Trophoblast cell (in vitro differentiated cells and primary cell): ENCODE data around the gene HAUS7. TPM values are rescaled to one million over a fixed set of nuclear protein-coding genes. Genes with fewer than 3 reads are reported as not detected.

Source experiments
- DNase-seq, 2 donors: peaks; one replicate each; pipeline ENCODE4 v3.0.0-alpha.2; 2016
- H2AFZ ChIP-seq: 2 replicates; pipeline ENCODE4 v1.6.1; 2013; ENCODE audit warnings: low read length, moderate library complexity, mild to moderate bottlenecking; ENCODE audit not compliant: insufficient read depth, poor library complexity
- H2AK5ac ChIP-seq: 2 replicates; pipeline ENCODE4 v1.6.1; 2013; ENCODE audit warnings: mild to moderate bottlenecking, low read length
- H2BK120ac ChIP-seq: 2 replicates; pipeline ENCODE4 v1.6.1; 2013; ENCODE audit warnings: low read length, mild to moderate bottlenecking, moderate library complexity; ENCODE audit not compliant: insufficient read depth, poor library complexity
- H2BK12ac ChIP-seq: 2 replicates; pipeline ENCODE4 v1.6.1; 2013; ENCODE audit warnings: mild to moderate bottlenecking, low read length, moderate library complexity
- H2BK5ac ChIP-seq: 2 replicates; pipeline ENCODE4 v1.6.1; 2013; ENCODE audit warnings: low read length, low read depth, moderate library complexity, mild to moderate bottlenecking; ENCODE audit not compliant: poor library complexity
- H3K14ac ChIP-seq: 2 replicates; pipeline ENCODE4 v1.6.1; 2013; ENCODE audit warnings: mild to moderate bottlenecking, low read length
- H3K18ac ChIP-seq: 2 replicates; pipeline ENCODE4 v1.6.1; 2013; ENCODE audit warnings: mild to moderate bottlenecking, low read length
- H3K23ac ChIP-seq: 2 replicates; pipeline ENCODE4 v1.6.1; 2013; ENCODE audit warnings: low read length
- H3K27ac ChIP-seq: 2 replicates; pipeline ENCODE4 v1.5.1; 2013; ENCODE audit warnings: low read depth, mild to moderate bottlenecking, inconsistent platforms, low read length, moderate library complexity
- H3K27me3 ChIP-seq: 2 replicates; pipeline ENCODE4 v1.6.1; 2013; ENCODE audit warnings: inconsistent platforms, mild to moderate bottlenecking, low read length, moderate library complexity; ENCODE audit not compliant: insufficient read depth
- H3K36me3 ChIP-seq, 2 experiments: 1 replicate in 1 of 2; 2 replicates in 1 of 2; pipeline ENCODE4 v1.6.1; 2013; ENCODE audit warnings: low read length in 2 of 2, mild to moderate bottlenecking in 2 of 2, moderate library complexity in 1 of 2; ENCODE audit not compliant: insufficient read depth in 2 of 2, control insufficient read depth in 1 of 2
- H3K4ac ChIP-seq: 2 replicates; pipeline ENCODE4 v1.6.1; 2013; ENCODE audit warnings: low read depth, mild to moderate bottlenecking, low read length, moderate library complexity
- H3K4me1 ChIP-seq, 2 experiments: 1 replicate in 1 of 2; 2 replicates in 1 of 2; pipeline ENCODE4 v1.6.1; 2013; ENCODE audit warnings: low read length in 2 of 2, mild to moderate bottlenecking in 2 of 2, moderate library complexity in 1 of 2; ENCODE audit not compliant: insufficient read depth in 2 of 2, control insufficient read depth in 1 of 2
- H3K4me2 ChIP-seq: 2 replicates; pipeline ENCODE4 v1.6.1; 2013; ENCODE audit warnings: inconsistent platforms, mild to moderate bottlenecking, low read length, moderate library complexity
- H3K4me3 ChIP-seq: 2 replicates; pipeline ENCODE4 v1.5.1; 2013; ENCODE audit warnings: mild to moderate bottlenecking, low read depth, low read length, inconsistent platforms
- H3K79me1 ChIP-seq: one replicate; pipeline ENCODE4 v1.6.1; 2013; ENCODE audit warnings: low read length
- H3K79me2 ChIP-seq: 2 replicates; pipeline ENCODE4 v1.6.1; 2013; ENCODE audit warnings: low read length, mild to moderate bottlenecking; ENCODE audit not compliant: control insufficient read depth, insufficient read depth, poor library complexity
- H3K9ac ChIP-seq: 2 replicates; pipeline ENCODE4 v1.6.1; 2013; ENCODE audit warnings: mild to moderate bottlenecking, low read length
- H3K9me3 ChIP-seq: 2 replicates; pipeline ENCODE4 v1.6.1; 2013; ENCODE audit warnings: low read depth, mild to moderate bottlenecking, control low read depth, inconsistent platforms, low read length; ENCODE audit not compliant: insufficient read depth
- H4K12ac ChIP-seq: 2 replicates; pipeline ENCODE4 v1.6.1; 2013; ENCODE audit warnings: low read depth, mild to moderate bottlenecking, low read length, moderate library complexity
- H4K8ac ChIP-seq: 2 replicates; pipeline ENCODE4 v1.6.1; 2013; ENCODE audit warnings: low read depth, mild to moderate bottlenecking, low read length, moderate library complexity
- H4K91ac ChIP-seq: one replicate; pipeline ENCODE4 v1.6.1; 2013; ENCODE audit warnings: low read depth, mild to moderate bottlenecking, low read length, moderate library complexity
- WGBS: extraction: QIAGEN DNeasy Blood & Tissue Kit; methylation state at CpG from one replicate; pipeline ENCODE4 v1.1.7; 2013; ENCODE audit warnings: missing lambda C conversion rate; ENCODE audit not compliant: insufficient read length, insufficient coverage; ENCODE audit errors: extremely low coverage; 5-methylcytosine and 5-hydroxymethylcytosine counted together
- polyA plus RNA-seq: library from polyadenylated mRNA; stranded (reverse); fragments of 200-250 nt; gene quantifications from 2 replicates; pipeline ENCODE4 v1.2.3, GENCODE V29; 2013

The HAUS7 gene
- polyA plus RNA-seq: 20.9 and 21.1 TPM in 2 replicates

DNA sequence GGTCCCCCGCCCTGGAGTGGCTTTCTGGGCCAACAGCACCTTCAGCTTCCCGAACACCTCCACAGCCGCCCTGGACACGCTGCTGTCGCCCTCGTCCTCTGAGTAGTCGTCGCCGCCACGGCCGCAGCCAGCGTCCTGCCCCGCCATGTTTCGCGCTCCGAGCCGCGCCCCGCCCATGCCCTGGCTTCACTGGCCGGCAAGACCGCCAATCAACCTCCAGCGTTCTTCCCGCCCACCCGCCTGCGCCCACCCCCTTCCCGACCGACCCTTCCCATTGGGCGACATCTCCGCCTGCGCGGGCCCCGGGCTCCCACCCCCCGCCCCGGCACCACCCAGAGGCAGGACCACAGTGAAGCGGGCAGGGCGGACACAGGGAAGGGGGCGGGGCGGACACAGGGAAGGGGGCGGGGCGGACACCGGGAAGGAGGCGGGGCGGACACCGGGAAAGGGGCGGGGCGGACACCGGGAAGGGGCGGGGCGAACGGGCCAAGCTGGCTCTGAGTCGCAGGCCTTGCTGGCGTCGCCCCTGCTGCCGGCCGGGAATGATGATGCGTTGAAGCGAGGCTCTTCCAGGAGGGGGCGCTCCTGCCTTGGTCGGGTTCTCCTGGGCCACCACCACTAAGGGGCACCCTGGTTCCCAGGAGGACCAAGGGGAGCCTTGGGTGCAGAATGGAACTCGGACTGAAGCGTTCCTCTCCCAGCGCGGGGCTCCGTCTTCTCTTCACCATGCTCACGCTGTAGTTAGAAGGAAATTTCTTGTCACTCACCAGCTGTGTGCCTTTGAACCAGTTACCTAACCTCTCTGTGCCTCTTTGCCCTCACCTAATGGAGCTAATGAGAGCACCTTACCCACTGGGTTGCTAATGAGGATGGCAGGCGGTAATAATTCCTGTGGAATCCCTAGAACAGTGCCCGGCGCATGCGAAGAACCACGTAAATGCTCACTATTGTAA, at the start of gene HAUS7:
Gene HAUS7 (minus strand): TSS at position 166 of the 953 bp plus-strand sequence. CDS start 19 bp downstream, at position 147.
- H4K12ac ChIP-seq: peak within 1 kb of the TSS; percentile 61
- no peak within 1 kb of the TSS for H2BK5ac ChIP-seq
- H3K27ac ChIP-seq: no peak within 1 kb of the TSS
- peak within 1 kb of the TSS; percentile 51 for H3K4ac ChIP-seq
- H3K79me1 ChIP-seq: peaks cover 15% of the 10 kb centered on the region
- peak within 1 kb of the TSS; percentile 85 for H3K4me3 ChIP-seq
- H4K91ac ChIP-seq: peak within 1 kb of the TSS; percentile 39
- no CpG with 5 or more reads among the region's 70 CpGs for WGBS
- no peaks in the 10 kb centered on the region for H3K79me2 ChIP-seq
- peak; percentile 73 to 81 for DNase-seq
- peak within 1 kb of the TSS; percentile 33 for H3K14ac ChIP-seq
- H3K36me3 ChIP-seq: peaks cover 0 to 5% of the 10 kb centered on the region in 2 experiments
- peak within 1 kb of the TSS; percentile 59 for H2AFZ ChIP-seq
- H3K23ac ChIP-seq: no peak within 1 kb of the TSS
- no peaks in the 10 kb centered on the region for H3K9me3 ChIP-seq
- peak within 1 kb of the TSS; percentile 75 for H3K9ac ChIP-seq
- H4K8ac ChIP-seq: peak within 1 kb of the TSS; percentile 71
- H3K4me2 ChIP-seq: peak within 1 kb of the TSS; percentile 98
- peak within 1 kb of the TSS; percentile 53 for H2BK12ac ChIP-seq
- H2AK5ac ChIP-seq: no peak within 1 kb of the TSS
- peaks cover 13 to 14% of the 10 kb centered on the region in 2 experiments for H3K4me1 ChIP-seq
- H3K27me3 ChIP-seq: no peaks in the 10 kb centered on the region
- peak within 1 kb of the TSS; percentile 11 for H2BK120ac ChIP-seq
- peak within 1 kb of the TSS; percentile 50 for H3K18ac ChIP-seq

DNA sequence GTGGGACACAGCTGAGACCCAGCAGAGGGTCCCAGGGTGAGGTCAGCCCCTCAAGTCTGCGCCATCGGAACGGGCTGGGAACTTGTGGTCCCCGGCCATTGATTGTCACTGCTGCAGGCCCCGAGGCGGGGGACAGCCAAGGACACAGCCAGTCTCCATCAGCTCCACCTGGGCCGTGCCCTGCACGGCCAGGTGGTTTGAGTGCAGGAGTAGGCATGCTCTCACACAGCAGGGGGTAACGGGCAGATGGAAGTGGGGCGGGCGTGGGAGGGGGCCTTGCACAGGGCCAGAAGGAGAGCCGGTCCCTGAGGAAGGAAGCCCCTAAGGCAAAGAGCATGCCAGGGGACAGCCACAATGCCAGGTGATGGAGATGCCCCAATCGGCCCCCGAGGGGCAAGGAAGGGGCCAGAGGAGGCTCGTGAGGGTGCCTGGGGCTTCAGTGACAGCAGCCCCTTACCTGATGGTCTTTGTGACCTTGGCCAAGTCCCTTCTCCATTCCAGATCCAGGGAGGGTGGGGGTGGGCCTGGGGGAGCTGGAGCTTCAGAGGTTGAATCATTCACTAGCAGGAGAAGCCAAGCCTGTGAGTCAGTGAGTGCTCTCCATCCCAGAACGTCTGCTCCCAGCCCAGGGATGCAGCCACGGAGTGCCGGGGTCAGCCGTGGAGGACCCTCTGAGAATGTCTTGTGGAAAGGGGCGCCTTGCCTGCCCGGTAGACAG, 49.4 kb upstream of the HAUS7 start:
- Histone ChIP-seq H3K4me2 (no peak overlapping the region), H3K9ac (no peak overlapping the region), H4K8ac (no peak overlapping the region), H3K36me3 (no peaks in the 10 kb centered on the region), H2AFZ (no peak overlapping the region), H3K4me3 (no peak overlapping the region), H3K18ac (no peak overlapping the region), H3K9me3 (peaks cover 2% of the 10 kb centered on the region), H4K12ac (no peak overlapping the region), H3K79me2 (no peaks in the 10 kb centered on the region), H3K79me1 (no peaks in the 10 kb centered on the region), H2AK5ac (no peak overlapping the region), H3K23ac (no peak overlapping the region), H2BK5ac (no peak overlapping the region), H3K27ac (no peak overlapping the region), H2BK12ac (no peak overlapping the region), H3K14ac (no peak overlapping the region), H3K4me1 (no peaks in the 10 kb centered on the region), H2BK120ac (no peak overlapping the region), H4K91ac (no peak overlapping the region), H3K27me3 (peaks cover 9% of the 10 kb centered on the region), H3K4ac (no peak overlapping the region)
- DNase-seq: no peak
- no CpG with 5 or more reads among the region's 21 CpGs for WGBS

DNA sequence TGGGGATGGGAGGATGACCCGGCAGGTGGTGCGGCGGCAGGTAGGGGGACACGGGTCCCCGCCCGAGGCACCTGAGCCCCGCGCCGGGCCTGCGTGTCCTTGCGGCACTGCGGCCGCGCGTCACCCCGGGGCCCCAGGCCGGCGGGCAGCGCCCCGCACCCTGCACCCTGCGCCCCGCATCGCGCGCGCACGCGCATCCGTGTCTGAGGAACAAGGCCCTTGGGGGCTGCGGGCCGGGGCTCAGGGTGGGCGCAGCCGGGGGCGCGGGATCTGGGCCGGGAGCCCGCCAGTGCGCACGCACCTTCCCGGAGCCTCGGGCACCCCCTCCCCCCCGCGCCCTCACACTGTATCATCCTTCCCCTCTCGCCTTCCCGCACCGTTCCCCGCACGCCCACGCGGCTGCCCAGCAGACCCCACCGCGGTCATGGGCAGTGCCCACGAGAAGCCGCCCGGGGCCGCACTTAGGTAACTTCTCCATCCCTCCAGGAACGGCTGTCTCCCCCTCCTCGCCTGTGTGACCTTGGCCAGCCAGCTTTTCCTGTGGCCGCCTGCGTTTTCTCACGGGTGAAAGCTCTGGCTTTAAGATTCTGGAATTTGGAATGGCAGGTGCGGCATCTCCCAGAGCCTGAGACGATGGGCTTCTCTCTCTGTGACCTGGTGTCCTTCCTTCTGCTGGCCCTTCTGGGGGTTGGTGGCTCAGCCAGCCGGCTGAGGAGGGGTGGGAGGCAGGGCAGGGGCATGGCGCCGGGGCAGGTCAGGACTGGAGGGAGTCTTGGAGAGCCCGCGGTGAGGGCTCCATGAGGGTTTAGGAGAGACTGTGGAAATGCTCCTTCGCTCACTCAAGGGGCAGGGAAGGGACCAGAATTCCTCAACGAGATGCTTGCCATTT, 47.8 kb upstream of the HAUS7 start:
- Histone ChIP-seq H3K27me3 (peaks cover 9% of the 10 kb centered on the region), H3K4ac (no peak overlapping the region), H3K14ac (no peak overlapping the region)

DNA sequence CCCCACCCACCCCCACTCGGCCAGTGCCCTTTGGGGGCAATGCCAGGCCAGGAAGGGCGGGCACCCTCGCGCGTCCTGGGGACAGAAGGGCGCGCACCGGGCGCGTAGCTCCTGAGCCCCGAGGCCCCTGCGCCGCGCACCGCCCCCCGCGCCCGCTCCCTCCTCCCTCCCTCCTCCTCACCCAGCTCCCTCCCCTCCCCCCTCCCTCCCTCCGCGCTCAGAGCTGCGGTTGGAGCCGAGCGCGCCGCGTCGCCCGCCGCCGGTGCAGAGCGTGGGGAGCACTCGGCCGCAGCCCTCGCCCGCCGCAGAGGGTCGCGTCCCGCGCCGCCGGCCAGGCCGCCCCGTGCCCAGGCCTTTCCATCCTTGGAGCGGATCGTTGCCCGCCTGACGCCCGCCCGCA, 47.0 kb upstream of the HAUS7 start, which contains the start of gene ATP2B3:
Gene ATP2B3 (plus strand): TSS at position 220 of the 400 bp plus-strand sequence. CDS start 18,606 bp downstream, outside the sequence.
- H2BK12ac ChIP-seq: no peak within 1 kb of the TSS
- no peaks in the 10 kb centered on the region for H3K36me3 ChIP-seq
- WGBS: no CpG with 5 or more reads among the region's 50 CpGs
- no peak within 1 kb of the TSS for H4K91ac ChIP-seq
- no peaks in the 10 kb centered on the region for H3K79me1 ChIP-seq
- no peak within 1 kb of the TSS for H3K27ac ChIP-seq
- no peaks in the 10 kb centered on the region for H3K79me2 ChIP-seq
- no peak within 1 kb of the TSS for H3K4ac ChIP-seq
- H3K27me3 ChIP-seq: peaks cover 9% of the 10 kb centered on the region
- no peak within 1 kb of the TSS for H3K23ac ChIP-seq
- H2AK5ac ChIP-seq: no peak within 1 kb of the TSS
- no peak within 1 kb of the TSS for H3K9ac ChIP-seq
- H3K9me3 ChIP-seq: peaks cover 2% of the 10 kb centered on the region
- H4K8ac ChIP-seq: no peak within 1 kb of the TSS
- no peak within 1 kb of the TSS for H2BK5ac ChIP-seq
- H2AFZ ChIP-seq: no peak within 1 kb of the TSS
- H2BK120ac ChIP-seq: no peak within 1 kb of the TSS
- H4K12ac ChIP-seq: no peak within 1 kb of the TSS
- no peak within 1 kb of the TSS for H3K14ac ChIP-seq
- DNase-seq: no peak
- H3K4me1 ChIP-seq: no peaks in the 10 kb centered on the region
- no peak within 1 kb of the TSS for H3K18ac ChIP-seq
- no peak within 1 kb of the TSS for H3K4me2 ChIP-seq
- no peak within 1 kb of the TSS for H3K4me3 ChIP-seq

More for the DNA sequence above, 47.8 kb upstream of the HAUS7 start:
- H3K4me1 ChIP-seq: no peaks in the 10 kb centered on the region
- H3K79me2 ChIP-seq: no peaks in the 10 kb centered on the region
- WGBS: no CpG with 5 or more reads among the region's 70 CpGs
- H2BK12ac ChIP-seq: no peak overlapping the region
- H2BK5ac ChIP-seq: no peak overlapping the region
- no peak overlapping the region for H2AFZ ChIP-seq
- H3K4me2 ChIP-seq: no peak overlapping the region
- no peak overlapping the region for H4K91ac ChIP-seq
- H3K23ac ChIP-seq: no peak overlapping the region
- H2AK5ac ChIP-seq: no peak overlapping the region
- H2BK120ac ChIP-seq: no peak overlapping the region
- H3K27ac ChIP-seq: no peak overlapping the region
- DNase-seq: no peak
- no peaks in the 10 kb centered on the region for H3K36me3 ChIP-seq
- no peak overlapping the region for H3K9ac ChIP-seq
- no peak overlapping the region for H4K8ac ChIP-seq
- H3K4me3 ChIP-seq: no peak overlapping the region
- peaks cover 2% of the 10 kb centered on the region for H3K9me3 ChIP-seq
- no peak overlapping the region for H4K12ac ChIP-seq
- no peak overlapping the region for H3K18ac ChIP-seq
- H3K79me1 ChIP-seq: no peaks in the 10 kb centered on the region
